Measurements from ENCODE around the gene BSDC1. TPM values are rescaled to one million over a fixed set of nuclear protein-coding genes. Genes with fewer than 3 reads are reported as not detected.

The BSDC1 gene
- total and polyA plus RNA-seq, 9 donors: 54.9 to 107 (median 72.9) TPM

DNA sequence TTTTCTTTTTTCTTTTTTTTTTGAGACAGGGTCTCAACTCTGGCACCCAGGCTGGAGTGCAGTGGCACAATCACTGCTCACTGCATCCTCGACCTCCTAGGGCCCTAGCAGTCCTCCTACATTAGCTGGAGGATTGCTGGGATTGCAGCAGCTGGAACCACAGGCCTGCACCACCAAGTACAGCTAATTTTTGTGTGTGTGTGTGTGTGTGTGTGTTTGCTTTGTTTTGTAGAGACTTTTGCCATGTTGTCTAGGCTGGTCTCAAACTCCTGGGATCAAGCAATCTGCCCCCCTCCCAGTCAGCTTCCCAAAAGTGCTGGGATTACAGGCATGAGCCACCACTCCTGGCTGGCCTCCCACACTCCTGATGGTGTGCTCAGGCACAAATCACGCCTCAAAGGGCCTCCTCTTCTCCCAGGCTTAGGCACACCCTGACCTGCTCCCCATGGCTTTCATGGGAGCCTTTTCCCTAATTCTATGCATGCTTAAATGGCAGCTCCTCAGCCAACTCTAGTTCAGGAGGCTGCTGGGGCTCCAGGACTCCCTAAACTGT lies 41.3 kb downstream of the BSDC1 start:
- 19 to 30% (median 30%) methylated on average over 2 of the region's 2 CpGs for WGBS, 3 donors
- peak overlapping the region; percentile 90 to 94 for H3K27ac ChIP-seq
- H3K4me1 ChIP-seq (ENCODE audit: insufficient read depth): peaks cover 24% of the 10 kb centered on the region
- no peaks in the 10 kb centered on the region for H3K9me3 ChIP-seq
- no peak overlapping the region for H3K4me3 ChIP-seq
- intact Hi-C loops (cut with DNase I): no loop called here
- no peaks in the 10 kb centered on the region for H3K36me3 ChIP-seq
- TF ChIP-seq POLR2A (IDR thresholded peaks at IDR 0.05) (no peak), EP300 (IDR thresholded peaks at IDR 0.05) (no peak), CTCF (IDR thresholded peaks at IDR 0.05) (no peak)
- peak in 1 of 5 donors; percentile 44 for DNase-seq
- no peaks in the 10 kb centered on the region for H3K27me3 ChIP-seq

DNA sequence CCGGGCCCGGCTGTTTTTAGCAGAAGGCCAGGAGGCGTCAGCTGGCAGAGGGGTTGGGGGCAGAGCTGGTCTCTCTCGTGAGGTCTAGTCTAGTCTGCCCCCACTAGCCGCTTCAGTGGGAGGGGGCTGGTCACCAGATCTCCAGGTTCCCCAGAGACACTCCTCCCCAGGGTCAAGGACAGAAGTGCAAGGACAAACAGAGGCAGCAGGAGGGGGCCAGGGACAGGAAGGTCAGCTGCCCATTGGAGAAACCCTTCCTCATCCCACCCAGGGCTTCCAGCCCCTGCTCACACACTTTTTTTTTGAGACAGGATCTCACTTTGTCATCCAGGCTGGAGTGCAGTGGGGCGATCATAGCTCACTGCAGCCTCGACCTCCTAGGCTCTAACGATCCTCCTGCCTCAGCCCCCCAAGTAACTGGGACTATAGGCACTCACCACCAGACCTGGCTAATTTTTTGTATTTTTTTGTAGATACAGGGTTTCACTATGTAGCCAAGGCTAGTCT lies 41.9 kb downstream of the BSDC1 start:
- H3K27me3 ChIP-seq: no peaks in the 10 kb centered on the region
- TF ChIP-seq EP300 (IDR thresholded peaks at IDR 0.05): no peak
- no peak for TF ChIP-seq CTCF (IDR thresholded peaks at IDR 0.05)
- no peak for TF ChIP-seq POLR2A (IDR thresholded peaks at IDR 0.05)
- DNase-seq: peak in 1 of 5 donors; percentile 58
- peak overlapping the region; percentile 52 for H3K4me3 ChIP-seq
- intact Hi-C loops (cut with DNase I): no loop called here
- H3K9me3 ChIP-seq: no peaks in the 10 kb centered on the region
- no peaks in the 10 kb centered on the region for H3K36me3 ChIP-seq
- peak overlapping the region; percentile 90 to 94 for H3K27ac ChIP-seq
- WGBS, 3 donors: 14 to 36% (median 16%) methylated on average over 5 to 8 of the region's 8 CpGs
- peaks cover 24% of the 10 kb centered on the region for H3K4me1 ChIP-seq (ENCODE audit: insufficient read depth)

DNA sequence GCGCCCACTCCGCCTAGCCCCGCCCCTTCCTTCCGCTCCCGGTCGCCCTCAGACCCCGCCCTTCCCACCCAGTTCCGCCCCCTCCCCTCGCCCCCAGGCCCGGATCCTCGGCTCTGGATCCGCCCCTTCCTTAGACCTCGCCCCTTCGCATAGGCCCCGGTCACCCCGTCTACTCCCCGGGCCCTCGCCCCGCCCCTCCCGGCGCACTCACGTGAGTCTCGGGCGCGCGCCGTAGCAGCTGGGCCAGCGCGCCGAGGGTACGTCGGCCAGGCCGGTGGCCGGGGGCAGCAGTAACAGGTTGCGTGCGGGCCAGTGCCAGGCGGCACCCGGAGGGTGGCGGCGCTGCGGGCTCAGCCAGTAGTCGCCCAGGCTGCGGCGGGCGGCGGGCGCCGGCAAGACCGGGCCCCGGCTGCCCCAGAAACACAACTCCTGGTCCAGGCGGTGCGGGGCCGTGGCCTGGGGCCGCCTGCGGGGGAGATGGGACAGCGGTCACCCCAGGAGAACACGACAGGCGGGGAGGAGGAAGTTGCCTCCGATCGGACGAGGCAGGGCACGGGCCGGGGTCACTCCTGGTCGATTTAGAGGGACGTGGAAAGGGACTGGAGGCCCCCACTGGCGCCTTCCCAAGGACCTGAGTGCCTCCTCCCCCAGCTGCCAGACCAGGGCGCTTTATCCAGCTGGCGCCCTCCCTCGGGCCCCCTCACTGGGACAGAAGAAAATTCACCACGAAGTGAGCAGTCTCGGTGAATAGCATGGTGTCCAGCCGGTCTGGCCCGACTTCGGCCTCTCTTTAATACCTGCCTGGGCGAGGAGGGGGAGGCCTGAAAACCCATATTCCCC lies 42.6 kb downstream of the BSDC1 start:
- Histone ChIP-seq H3K27ac (peak overlapping the region; percentile 90 to 94), H3K36me3 (no peaks in the 10 kb centered on the region), H3K9me3 (no peaks in the 10 kb centered on the region), H3K27me3 (no peaks in the 10 kb centered on the region), H3K4me3 (peak overlapping the region; percentile 52), H3K4me1 (ENCODE audit: insufficient read depth) (peaks cover 24% of the 10 kb centered on the region)
- intact Hi-C loops (cut with DNase I): no loop called here
- WGBS, 3 donors: 0 to 1% (median 0%) methylated on average over 7 to 75 of the region's 75 CpGs
- peak; percentile 95 to 96 (median 96) for DNase-seq
- TF ChIP-seq POLR2A (IDR thresholded peaks at IDR 0.05) (peak; percentile 95), EP300 (IDR thresholded peaks at IDR 0.05) (no peak), CTCF (IDR thresholded peaks at IDR 0.05) (no peak)

DNA sequence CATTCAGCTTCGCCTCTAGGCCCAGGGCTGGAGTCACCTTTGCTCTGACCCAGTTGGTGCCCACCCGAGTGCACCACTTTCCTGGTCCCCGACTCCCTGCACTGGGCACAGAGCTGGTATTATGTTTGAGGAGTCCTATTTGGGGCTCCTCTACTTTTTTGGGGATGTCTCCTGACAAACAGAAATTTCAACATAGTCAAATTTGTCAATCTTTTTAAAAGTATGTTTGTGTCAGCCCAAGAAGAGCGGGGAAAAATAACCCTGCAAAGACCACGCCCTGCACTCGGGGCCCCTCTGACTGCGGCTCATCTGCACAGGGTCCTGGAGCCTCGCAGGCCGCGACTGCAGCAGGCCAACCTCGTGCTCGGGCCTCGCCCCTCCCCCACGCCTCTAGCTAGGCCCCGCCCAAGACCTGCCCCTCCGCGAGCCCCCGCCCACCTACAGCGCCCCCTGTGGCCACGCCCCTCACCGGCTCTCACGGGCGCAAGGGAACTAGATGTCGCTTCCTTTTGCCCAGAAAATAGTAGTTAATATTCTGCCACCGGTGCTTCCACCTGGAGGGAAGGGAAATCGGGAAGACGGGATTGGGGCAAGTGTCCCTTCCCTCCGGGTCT lies 43.3 kb downstream of the BSDC1 start:
- peaks cover 26% of the 10 kb centered on the region for H3K4me1 ChIP-seq (ENCODE audit: insufficient read depth)
- intact Hi-C loops (cut with DNase I): no loop called here
- no peaks in the 10 kb centered on the region for H3K27me3 ChIP-seq
- peak overlapping the region; percentile 90 to 94 for H3K27ac ChIP-seq
- peak overlapping the region; percentile 52 for H3K4me3 ChIP-seq
- H3K9me3 ChIP-seq: no peaks in the 10 kb centered on the region
- TF ChIP-seq CTCF (IDR thresholded peaks at IDR 0.05) (peak; percentile 16 to 54 (median 44)), EP300 (IDR thresholded peaks at IDR 0.05) (no peak)
- 19 to 28% (median 21%) methylated on average over 26 to 28 of the region's 28 CpGs for WGBS, 3 donors
- peak; percentile 82 to 89 (median 88) for DNase-seq
- H3K36me3 ChIP-seq: no peaks in the 10 kb centered on the region

Measured in ovary (tissue), 9 donors.